SU-DHL-6 (cell line): ENCODE measurements around the gene BCAS1.

Experiments
- H2AFZ ChIP-seq: fragments of 200-600 bp; sonication (generic); 2 replicates; pipeline ENCODE4 v1.6.1; 2014; ENCODE audit warnings: low read depth, mild to moderate bottlenecking, moderate library complexity, mixed read lengths, antibody characterized with exemption, low read length; ENCODE audit not compliant: severe bottlenecking
- H3F3A ChIP-seq: fragments of 200-600 bp; shearing (Covaris generic); 2 replicates; pipeline ENCODE4 v1.6.0; 2016; ENCODE audit warnings: antibody characterized with exemption, mild to moderate bottlenecking; ENCODE audit not compliant: insufficient read depth
- H3K27ac ChIP-seq: fragments of 200-600 bp; sonication (generic); 2 replicates; pipeline ENCODE4 v1.5.1; 2016; ENCODE audit warnings: low read depth, mild to moderate bottlenecking, low read length, moderate library complexity, mixed read lengths
- H3K27me3 ChIP-seq: fragments of 200-600 bp; sonication (generic), shearing (Covaris generic); 2 replicates; pipeline ENCODE4 v1.6.0; 2014; ENCODE audit warnings: mild to moderate bottlenecking, low read length
- H3K36me3 ChIP-seq: fragments of 200-600 bp; sonication (generic); 2 replicates; pipeline ENCODE4 v1.6.1; 2014; ENCODE audit warnings: mild to moderate bottlenecking, low read length, mixed read lengths
- H3K4me2 ChIP-seq: fragments of 300-600, 200-600 bp; shearing (Covaris generic), sonication (generic); 2 replicates; pipeline ENCODE4 v1.6.0; 2014; ENCODE audit warnings: low read length, low read depth, mild to moderate bottlenecking; ENCODE audit not compliant: poor library complexity, severe bottlenecking
- H3K4me3 ChIP-seq: fragments of 200-600 bp; sonication (generic); 2 replicates; pipeline ENCODE4 v1.5.1; 2014; ENCODE audit warnings: antibody characterized with exemption, low read length, mild to moderate bottlenecking, mixed read lengths; ENCODE audit not compliant: insufficient read depth, poor library complexity, severe bottlenecking
- H3K79me2 ChIP-seq: fragments of 200-600 bp; sonication (generic); 2 replicates; pipeline ENCODE4 v1.6.1; 2014; ENCODE audit warnings: mild to moderate bottlenecking, low read length, moderate library complexity; ENCODE audit not compliant: insufficient read depth
- H3K9ac ChIP-seq: fragments of 200-600 bp; sonication (generic); 2 replicates; pipeline ENCODE4 v1.7.0; 2014; ENCODE audit warnings: mild to moderate bottlenecking, low read length
- H3K9me2 ChIP-seq: fragments of 200-600 bp; sonication (generic); replicated peaks from 2 replicates; pipeline ENCODE4 v1.6.1; 2014; ENCODE audit warnings: low read length; ENCODE audit not compliant: insufficient read depth
- H3K9me3 ChIP-seq: fragments of 200-600 bp; sonication (generic); 2 replicates; pipeline ENCODE4 v1.6.1; 2014; ENCODE audit warnings: low read length, mixed read lengths; ENCODE audit not compliant: insufficient read depth
- H4K20me1 ChIP-seq: fragments of 200-600 bp; sonication (generic); 2 replicates; pipeline ENCODE4 v1.6.1; 2014; ENCODE audit warnings: low read depth, mild to moderate bottlenecking, antibody characterized with exemption, low read length, moderate library complexity, mixed read lengths
- EZH2phosphoT487 ChIP-seq: fragments of 200-600 bp; sonication (generic), shearing (Covaris generic); conservative IDR thresholded peaks from 2 replicates; pipeline ENCODE4 v1.6.1; 2018; ENCODE audit warnings: mild to moderate bottlenecking, antibody characterized with exemption, low read length, moderate library complexity, mixed read lengths
- TF ChIP-seq, protein P1 (sequence below): fragments of 200-600 bp; sonication (generic); IDR thresholded peaks from one replicate; pipeline ENCODE4 v1.5.1; 2017; ENCODE audit warnings: antibody characterized with exemption, mild to moderate bottlenecking, low read length, moderate library complexity; ENCODE audit not compliant: insufficient read depth, poor library complexity, severe bottlenecking

Gene BCAS1

DNA sequence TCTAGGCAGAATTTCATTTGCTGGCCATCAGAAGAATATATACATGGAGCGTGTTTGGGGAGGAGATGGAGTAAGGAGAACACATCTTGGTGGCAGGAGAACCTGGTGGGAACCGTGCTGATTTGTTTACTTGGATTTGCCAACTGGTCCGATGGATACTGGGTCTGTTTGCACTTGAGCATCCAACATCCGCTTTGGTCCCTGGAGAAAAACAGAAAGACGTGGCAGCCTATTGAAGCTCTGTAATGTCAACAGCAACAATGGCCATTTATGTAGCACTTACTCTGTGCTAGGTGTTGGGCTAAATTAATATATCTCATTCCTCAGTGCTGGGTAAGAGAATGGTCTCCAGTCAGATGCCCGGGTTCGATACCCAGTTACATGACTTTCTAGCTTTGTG lies 125.6 kb downstream of the BCAS1 start:
- Histone ChIP-seq H3K36me3 (no peaks in the 10 kb centered on the region), H3K79me2 (no peaks in the 10 kb centered on the region), H3F3A (0 out of 2 replicates have a peak, but pooled peaks cover 9% of the 10 kb centered on the region), H4K20me1 (no peaks in the 10 kb centered on the region), H3K9me2 (no peaks in the 10 kb centered on the region), H2AFZ (no peak overlapping the region), H3K9ac (no peak overlapping the region), H3K9me3 (no peaks in the 10 kb centered on the region), H3K27me3 (no peaks in the 10 kb centered on the region), H3K4me2 (no peak overlapping the region), H3K27ac (no peak overlapping the region), H3K4me3 (no peak overlapping the region)
- TF ChIP-seq, protein P1, sequence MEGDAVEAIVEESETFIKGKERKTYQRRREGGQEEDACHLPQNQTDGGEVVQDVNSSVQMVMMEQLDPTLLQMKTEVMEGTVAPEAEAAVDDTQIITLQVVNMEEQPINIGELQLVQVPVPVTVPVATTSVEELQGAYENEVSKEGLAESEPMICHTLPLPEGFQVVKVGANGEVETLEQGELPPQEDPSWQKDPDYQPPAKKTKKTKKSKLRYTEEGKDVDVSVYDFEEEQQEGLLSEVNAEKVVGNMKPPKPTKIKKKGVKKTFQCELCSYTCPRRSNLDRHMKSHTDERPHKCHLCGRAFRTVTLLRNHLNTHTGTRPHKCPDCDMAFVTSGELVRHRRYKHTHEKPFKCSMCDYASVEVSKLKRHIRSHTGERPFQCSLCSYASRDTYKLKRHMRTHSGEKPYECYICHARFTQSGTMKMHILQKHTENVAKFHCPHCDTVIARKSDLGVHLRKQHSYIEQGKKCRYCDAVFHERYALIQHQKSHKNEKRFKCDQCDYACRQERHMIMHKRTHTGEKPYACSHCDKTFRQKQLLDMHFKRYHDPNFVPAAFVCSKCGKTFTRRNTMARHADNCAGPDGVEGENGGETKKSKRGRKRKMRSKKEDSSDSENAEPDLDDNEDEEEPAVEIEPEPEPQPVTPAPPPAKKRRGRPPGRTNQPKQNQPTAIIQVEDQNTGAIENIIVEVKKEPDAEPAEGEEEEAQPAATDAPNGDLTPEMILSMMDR: no peak
- no peak for TF ChIP-seq EZH2phosphoT487

DNA sequence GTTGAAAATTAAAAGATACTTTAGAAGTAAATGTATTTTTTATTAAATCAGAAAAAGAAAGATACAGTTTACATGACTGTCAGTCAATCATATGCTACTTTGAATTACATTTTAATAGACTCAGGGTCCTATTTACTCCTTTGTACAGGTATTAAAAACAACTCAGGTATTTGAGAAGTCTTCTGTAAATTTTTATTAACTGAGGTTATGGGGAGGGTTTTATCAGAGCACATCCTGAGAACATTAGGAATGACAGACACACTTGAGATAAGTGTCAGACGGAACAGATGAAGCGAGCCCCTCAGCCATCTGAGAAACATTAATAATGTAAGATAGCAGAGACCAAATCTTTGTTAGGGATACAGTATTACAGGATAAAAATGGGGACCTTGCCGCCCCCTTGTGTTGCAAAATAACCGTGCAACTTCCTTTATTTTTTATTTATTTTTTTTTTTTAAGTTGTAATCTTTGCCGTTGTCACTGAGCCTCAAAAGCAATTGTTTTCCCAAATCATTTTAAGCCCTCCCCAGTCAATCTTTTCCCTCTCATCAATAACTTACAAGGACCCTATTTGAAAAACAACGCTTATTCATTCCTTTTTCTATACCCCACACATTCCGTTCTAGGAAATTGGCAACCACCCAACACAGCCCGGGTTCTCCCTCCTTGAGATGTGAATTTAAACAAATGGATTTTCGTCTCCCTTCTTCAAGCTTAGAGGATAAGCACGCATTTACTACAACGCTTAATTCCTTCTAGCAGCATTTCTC lies 126.7 kb downstream of the BCAS1 start:
- Histone ChIP-seq H3K27ac (no peak overlapping the region), H3K4me2 (peak overlapping the region; percentile 14), H3K9me3 (no peaks in the 10 kb centered on the region), H3K79me2 (no peaks in the 10 kb centered on the region), H3K4me3 (no peak overlapping the region), H3K9me2 (no peaks in the 10 kb centered on the region), H4K20me1 (no peaks in the 10 kb centered on the region), H2AFZ (no peak overlapping the region), H3K36me3 (no peaks in the 10 kb centered on the region), H3F3A (0 out of 2 replicates have a peak, but pooled peaks cover 9% of the 10 kb centered on the region), H3K9ac (no peak overlapping the region), H3K27me3 (no peaks in the 10 kb centered on the region)
- TF ChIP-seq EZH2phosphoT487: no peak
- TF ChIP-seq, protein P1: peak; percentile 36

DNA sequence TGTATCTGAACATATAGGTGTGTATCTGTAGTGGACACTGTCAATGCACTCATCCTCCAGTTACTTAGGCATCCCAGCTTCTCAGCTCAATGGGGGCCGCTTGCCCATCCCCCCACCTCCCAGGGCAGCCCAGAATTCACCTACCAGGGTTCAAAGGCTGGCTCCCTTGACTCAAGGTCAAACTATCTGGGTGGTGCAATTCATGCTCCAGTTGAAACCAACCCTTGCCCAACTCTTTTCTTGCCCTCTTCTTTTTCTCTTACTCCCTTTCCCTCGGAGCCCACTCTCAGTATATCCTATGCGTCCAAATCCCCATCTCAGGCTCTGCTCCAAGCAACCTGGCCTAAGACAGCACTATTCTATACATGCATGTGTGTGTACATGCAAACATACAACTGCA lies 127.4 kb downstream of the BCAS1 start:
- Histone ChIP-seq H3K4me3 (no peak overlapping the region), H3K9me2 (no peaks in the 10 kb centered on the region), H3K4me2 (no peak overlapping the region), H3K27me3 (no peaks in the 10 kb centered on the region), H3K9me3 (no peaks in the 10 kb centered on the region), H4K20me1 (no peaks in the 10 kb centered on the region), H3F3A (0 out of 2 replicates have a peak, but pooled peaks cover 9% of the 10 kb centered on the region), H3K9ac (no peak overlapping the region), H3K79me2 (no peaks in the 10 kb centered on the region), H3K27ac (no peak overlapping the region), H3K36me3 (no peaks in the 10 kb centered on the region), H2AFZ (no peak overlapping the region)
- TF ChIP-seq, protein P1: no peak
- TF ChIP-seq EZH2phosphoT487: no peak
